PC-9 (cell line): Measurements from ENCODE around the gene DNAJC17. TPM values are rescaled to one million over a fixed set of nuclear protein-coding genes. Genes with fewer than 3 reads are reported as not detected.

ENCODE experiments used
- BruUV-seq: library from RNA; stranded (reverse); fragments of 400-500 nt; replicated peaks from 2 replicates; lab custom pipeline; 2021; lab: Mats Ljungman, UMichigan
- CTCF ChIA-PET: fragments of 300-600 bp; sonication (Branson Sonifier 250); formaldehyde crosslinking; loops from one replicate; lab custom pipeline; 2022; ENCODE audit warnings: antibody characterized with exemption; lab: Charles Lee
- POLR2A ChIA-PET: fragments of 300-600 bp; sonication (Branson Sonifier 250); formaldehyde crosslinking; loops from one replicate; lab custom pipeline; 2022; ENCODE audit warnings: antibody characterized with exemption; ENCODE audit not compliant: unreplicated experiment; lab: Charles Lee
- DNase-seq, 2 experiments: peaks; one replicate each; pipeline versions ENCODE4 v3.0.0 to v3.0.0-alpha.2; 2015 to 2022; ENCODE audit warnings: mixed read lengths in 1 of 2
- H2AFZ ChIP-seq: fragments of 200-600 bp; sonication (generic); 2 replicates; pipeline ENCODE4 v1.8.1; 2017; ENCODE audit warnings: antibody characterized with exemption
- H3F3A ChIP-seq: fragments of 200-600 bp; sonication (generic); 2 replicates; pipeline ENCODE4 v1.8.1; 2017; ENCODE audit warnings: antibody characterized with exemption, mild to moderate bottlenecking, low read depth; ENCODE audit not compliant: insufficient read depth
- H3K27ac ChIP-seq: fragments of 200-600 bp; sonication (generic); 2 replicates; pipeline ENCODE4 v1.6.1; 2016; ENCODE audit warnings: mixed run types
- H3K27me3 ChIP-seq: fragments of 200-600 bp; sonication (generic); 2 replicates; pipeline ENCODE4 v1.6.1; 2016; ENCODE audit warnings: low read depth, mixed run types; ENCODE audit not compliant: insufficient read depth
- H3K36me3 ChIP-seq: fragments of 200-600 bp; sonication (generic); 2 replicates; pipeline ENCODE4 v1.6.1; 2016; ENCODE audit warnings: low read depth, mixed run types
- H3K4me1 ChIP-seq: fragments of 200-600 bp; sonication (generic); replicated peaks from 2 replicates; pipeline ENCODE4 v1.6.1; 2016; ENCODE audit warnings: mixed run types; ENCODE audit not compliant: insufficient read depth
- H3K4me2 ChIP-seq: fragments of 200-600 bp; sonication (generic); 2 replicates; pipeline ENCODE4 v1.6.1; 2017; ENCODE audit warnings: mixed run types
- H3K4me3 ChIP-seq: fragments of 200-600 bp; sonication (generic); 2 replicates; pipeline ENCODE4 v1.6.1; 2016; ENCODE audit warnings: mixed run types
- H3K79me2 ChIP-seq: fragments of 200-600 bp; sonication (generic); 2 replicates; pipeline ENCODE4 v1.6.1; 2017; ENCODE audit warnings: low read depth, mixed run types
- H3K9me2 ChIP-seq: fragments of 200-600 bp; sonication (generic); 2 replicates; pipeline ENCODE4 v1.8.1; 2017; ENCODE audit warnings: mild to moderate bottlenecking; ENCODE audit not compliant: insufficient read depth
- H3K9me3 ChIP-seq: fragments of 200-600 bp; sonication (generic); 2 replicates; pipeline ENCODE4 v1.8.1; 2016; ENCODE audit warnings: low read depth; ENCODE audit not compliant: insufficient read depth
- H4K20me1 ChIP-seq: fragments of 200-600 bp; sonication (generic); 2 replicates; pipeline ENCODE4 v1.8.1; 2017; ENCODE audit not compliant: insufficient read depth
- CTCF ChIP-seq: fragments of 200-600 bp; sonication (generic); conservative IDR thresholded peaks from 2 replicates; pipeline ENCODE4 v1.6.1; 2017; ENCODE audit warnings: mixed run types, antibody characterized with exemption, mild to moderate bottlenecking, moderate library complexity
- EZH2 ChIP-seq: fragments of 200-600 bp; sonication (generic); IDR thresholded peaks from 2 replicates; pipeline ENCODE4 v1.8.0; 2017; ENCODE audit warnings: antibody characterized with exemption, low read depth
- intact Hi-C: fragments of 100-400 bp; cut with micrococcal nuclease; formaldehyde crosslinking; loops from one replicate; pipeline ENCODE4 v1.10.0; 2022; ENCODE audit not compliant: unreplicated experiment
- total RNA-seq: library from RNA; stranded (reverse); gene quantifications from 2 replicates; pipeline ENCODE4 v1.2.3, GENCODE V29; 2021

Gene DNAJC17
- total RNA-seq, 1 experiment from 2014 or later: 27.4 TPM

- no peak for TF ChIP-seq CTCF
- no peak for TF ChIP-seq EZH2
- Histone ChIP-seq H3K36me3 (no peaks in the 10 kb centered on the region), H2AFZ (no peak overlapping the region), H3K9me2 (no peaks in the 10 kb centered on the region), H3K4me1 (peaks cover 20% of the 10 kb centered on the region), H3K9me3 (no peaks in the 10 kb centered on the region), H3K4me3 (no peak overlapping the region), H3F3A (peaks cover 15% of the 10 kb centered on the region), H3K4me2 (no peak overlapping the region), H3K27ac (no peak overlapping the region), H3K79me2 (no peaks in the 10 kb centered on the region), H3K27me3 (no peaks in the 10 kb centered on the region), H4K20me1 (no peaks in the 10 kb centered on the region)
- DNase-seq: no peak
- CTCF ChIA-PET: interaction anchor here (0.6 to 0.7 kb wide), 2 partner anchors 29 to 62 kb away, joined by 6 to 10 read pairs; no protein-coding TSS in a partner anchor
- POLR2A ChIA-PET: no interaction called here
- intact Hi-C loops: no loop called here
- no TSS peak for BruUV-seq
Measured at GRCh38 chr15:40832903-40833302, 25.6 kb upstream of the DNAJC17 start.

- TF ChIP-seq EZH2: no peak
- no peak for TF ChIP-seq CTCF
- intact Hi-C loops: no loop called here
- Histone ChIP-seq H3K36me3 (no peaks in the 10 kb centered on the region), H3K27me3 (no peaks in the 10 kb centered on the region), H3K27ac (no peak overlapping the region), H3K4me2 (no peak overlapping the region), H4K20me1 (no peaks in the 10 kb centered on the region), H3K4me1 (peaks cover 31% of the 10 kb centered on the region), H3K79me2 (no peaks in the 10 kb centered on the region), H2AFZ (no peak overlapping the region), H3K4me3 (no peak overlapping the region), H3K9me2 (no peaks in the 10 kb centered on the region), H3K9me3 (no peaks in the 10 kb centered on the region), H3F3A (peaks cover 25% of the 10 kb centered on the region)
- no peak for DNase-seq
- no TSS peak for BruUV-seq
- ChIA-PET CTCF (no interaction called here), POLR2A (no interaction called here)
Measured at GRCh38 chr15:40831861-40832260, 24.6 kb upstream of the DNAJC17 start.

- Histone ChIP-seq H4K20me1 (no peaks in the 10 kb centered on the region), H3K4me3 (no peak overlapping the region), H3K79me2 (no peaks in the 10 kb centered on the region), H3F3A (peaks cover 32% of the 10 kb centered on the region), H3K4me1 (peaks cover 38% of the 10 kb centered on the region), H3K27me3 (no peaks in the 10 kb centered on the region), H3K36me3 (no peaks in the 10 kb centered on the region), H3K9me2 (no peaks in the 10 kb centered on the region), H3K27ac (no peak overlapping the region), H3K9me3 (no peaks in the 10 kb centered on the region), H3K4me2 (no peak overlapping the region), H2AFZ (no peak overlapping the region)
- DNase-seq: no peak
- no TSS peak for BruUV-seq
- POLR2A ChIA-PET: no interaction called here
- CTCF ChIA-PET: interaction anchor here (0.6 kb wide), 3 partner anchors 22 to 110 kb away, joined by 4 to 8 read pairs (median 6); no protein-coding TSS in a partner anchor
- TF ChIP-seq EZH2 (no peak), CTCF (no peak)
- intact Hi-C loops: no loop called here
Measured at GRCh38 chr15:40830884-40831283, 23.6 kb upstream of the DNAJC17 start.
